Trophoblast cell (in vitro differentiated cells and primary cell): Measurements from ENCODE around the gene SRL.

Source experiments
- DNase-seq, 2 donors: peaks; one replicate each; pipeline ENCODE4 v3.0.0-alpha.2; 2016
- H2AFZ ChIP-seq: 2 replicates; pipeline ENCODE4 v1.6.1; 2013; ENCODE audit warnings: low read length, moderate library complexity, mild to moderate bottlenecking; ENCODE audit not compliant: insufficient read depth, poor library complexity
- H2AK5ac ChIP-seq: 2 replicates; pipeline ENCODE4 v1.6.1; 2013; ENCODE audit warnings: mild to moderate bottlenecking, low read length
- H2BK120ac ChIP-seq: 2 replicates; pipeline ENCODE4 v1.6.1; 2013; ENCODE audit warnings: low read length, mild to moderate bottlenecking, moderate library complexity; ENCODE audit not compliant: insufficient read depth, poor library complexity
- H2BK12ac ChIP-seq: 2 replicates; pipeline ENCODE4 v1.6.1; 2013; ENCODE audit warnings: mild to moderate bottlenecking, low read length, moderate library complexity
- H2BK5ac ChIP-seq: 2 replicates; pipeline ENCODE4 v1.6.1; 2013; ENCODE audit warnings: low read length, low read depth, moderate library complexity, mild to moderate bottlenecking; ENCODE audit not compliant: poor library complexity
- H3K14ac ChIP-seq: 2 replicates; pipeline ENCODE4 v1.6.1; 2013; ENCODE audit warnings: mild to moderate bottlenecking, low read length
- H3K18ac ChIP-seq: 2 replicates; pipeline ENCODE4 v1.6.1; 2013; ENCODE audit warnings: mild to moderate bottlenecking, low read length
- H3K23ac ChIP-seq: 2 replicates; pipeline ENCODE4 v1.6.1; 2013; ENCODE audit warnings: low read length
- H3K27ac ChIP-seq: 2 replicates; pipeline ENCODE4 v1.5.1; 2013; ENCODE audit warnings: low read depth, mild to moderate bottlenecking, inconsistent platforms, low read length, moderate library complexity
- H3K27me3 ChIP-seq: 2 replicates; pipeline ENCODE4 v1.6.1; 2013; ENCODE audit warnings: inconsistent platforms, mild to moderate bottlenecking, low read length, moderate library complexity; ENCODE audit not compliant: insufficient read depth
- H3K36me3 ChIP-seq, 2 experiments: 1 replicate in 1 of 2; 2 replicates in 1 of 2; pipeline ENCODE4 v1.6.1; 2013; ENCODE audit warnings: low read length in 2 of 2, mild to moderate bottlenecking in 2 of 2, moderate library complexity in 1 of 2; ENCODE audit not compliant: insufficient read depth in 2 of 2, control insufficient read depth in 1 of 2
- H3K4ac ChIP-seq: 2 replicates; pipeline ENCODE4 v1.6.1; 2013; ENCODE audit warnings: low read depth, mild to moderate bottlenecking, low read length, moderate library complexity
- H3K4me1 ChIP-seq, 2 experiments: 1 replicate in 1 of 2; 2 replicates in 1 of 2; pipeline ENCODE4 v1.6.1; 2013; ENCODE audit warnings: low read length in 2 of 2, mild to moderate bottlenecking in 2 of 2, moderate library complexity in 1 of 2; ENCODE audit not compliant: insufficient read depth in 2 of 2, control insufficient read depth in 1 of 2
- H3K4me2 ChIP-seq: 2 replicates; pipeline ENCODE4 v1.6.1; 2013; ENCODE audit warnings: inconsistent platforms, mild to moderate bottlenecking, low read length, moderate library complexity
- H3K4me3 ChIP-seq: 2 replicates; pipeline ENCODE4 v1.5.1; 2013; ENCODE audit warnings: mild to moderate bottlenecking, low read depth, low read length, inconsistent platforms
- H3K79me1 ChIP-seq: one replicate; pipeline ENCODE4 v1.6.1; 2013; ENCODE audit warnings: low read length
- H3K79me2 ChIP-seq: 2 replicates; pipeline ENCODE4 v1.6.1; 2013; ENCODE audit warnings: low read length, mild to moderate bottlenecking; ENCODE audit not compliant: control insufficient read depth, insufficient read depth, poor library complexity
- H3K9ac ChIP-seq: 2 replicates; pipeline ENCODE4 v1.6.1; 2013; ENCODE audit warnings: mild to moderate bottlenecking, low read length
- H3K9me3 ChIP-seq: 2 replicates; pipeline ENCODE4 v1.6.1; 2013; ENCODE audit warnings: low read depth, mild to moderate bottlenecking, control low read depth, inconsistent platforms, low read length; ENCODE audit not compliant: insufficient read depth
- H4K12ac ChIP-seq: 2 replicates; pipeline ENCODE4 v1.6.1; 2013; ENCODE audit warnings: low read depth, mild to moderate bottlenecking, low read length, moderate library complexity
- H4K8ac ChIP-seq: 2 replicates; pipeline ENCODE4 v1.6.1; 2013; ENCODE audit warnings: low read depth, mild to moderate bottlenecking, low read length, moderate library complexity
- H4K91ac ChIP-seq: one replicate; pipeline ENCODE4 v1.6.1; 2013; ENCODE audit warnings: low read depth, mild to moderate bottlenecking, low read length, moderate library complexity
- WGBS: extraction: QIAGEN DNeasy Blood & Tissue Kit; methylation state at CpG from one replicate; pipeline ENCODE4 v1.1.7; 2013; ENCODE audit warnings: missing lambda C conversion rate; ENCODE audit not compliant: insufficient read length, insufficient coverage; ENCODE audit errors: extremely low coverage; 5-methylcytosine and 5-hydroxymethylcytosine counted together

The SRL gene

GRCh38 chr16:4207683-4208340 lies 34.1 kb downstream of the SRL start:
- Histone ChIP-seq H2AFZ (no peak overlapping the region), H3K36me3 (no peaks in the 10 kb centered on the region), H4K8ac (no peak overlapping the region), H2BK120ac (no peak overlapping the region), H2BK12ac (no peak overlapping the region), H2BK5ac (no peak overlapping the region), H3K14ac (no peak overlapping the region), H4K12ac (no peak overlapping the region), H3K23ac (no peak overlapping the region), H3K4me2 (no peak overlapping the region), H4K91ac (no peak overlapping the region), H3K9ac (no peak overlapping the region), H3K9me3 (peaks cover 2% of the 10 kb centered on the region), H3K27me3 (no peaks in the 10 kb centered on the region), H3K18ac (no peak overlapping the region), H3K79me1 (no peaks in the 10 kb centered on the region), H3K79me2 (no peaks in the 10 kb centered on the region), H3K4me1 (no peaks in the 10 kb centered on the region), H3K4me3 (no peak overlapping the region), H3K27ac (no peak overlapping the region), H3K4ac (no peak overlapping the region), H2AK5ac (no peak overlapping the region)
- WGBS = no CpG with 5 or more reads among the region's 23 CpGs
- DNase-seq = no peak

- H3K79me1 ChIP-seq = no peaks in the 10 kb centered on the region
- no peak overlapping the region for H4K12ac ChIP-seq
- no peak overlapping the region for H2BK12ac ChIP-seq
- H3K23ac ChIP-seq = no peak overlapping the region
- no peak overlapping the region for H2BK5ac ChIP-seq
- H3K27me3 ChIP-seq = no peaks in the 10 kb centered on the region
- H2AK5ac ChIP-seq = no peak overlapping the region
- H4K8ac ChIP-seq = no peak overlapping the region
- H3K4me2 ChIP-seq = no peak overlapping the region
- no peaks in the 10 kb centered on the region for H3K79me2 ChIP-seq
- no peaks in the 10 kb centered on the region for H3K36me3 ChIP-seq
- H2BK120ac ChIP-seq = no peak overlapping the region
- no peak overlapping the region for H3K4ac ChIP-seq
- no peak overlapping the region for H3K14ac ChIP-seq
- peaks cover 2% of the 10 kb centered on the region for H3K9me3 ChIP-seq
- H3K4me1 ChIP-seq = no peaks in the 10 kb centered on the region
- H3K18ac ChIP-seq = no peak overlapping the region
- no peak overlapping the region for H4K91ac ChIP-seq
- WGBS = no CpG with 5 or more reads among the region's 14 CpGs
- H2AFZ ChIP-seq = no peak overlapping the region
- H3K9ac ChIP-seq = no peak overlapping the region
- DNase-seq = no peak
- H3K4me3 ChIP-seq = no peak overlapping the region
- no peak overlapping the region for H3K27ac ChIP-seq
Measured at GRCh38 chr16:4207229-4207628, 34.7 kb downstream of the SRL start.

GRCh38 chr16:4206680-4207079 lies 35.2 kb downstream of the SRL start:
- no peak overlapping the region for H4K91ac ChIP-seq
- no peaks in the 10 kb centered on the region for H3K79me1 ChIP-seq
- no peak overlapping the region for H3K4me2 ChIP-seq
- peaks cover 2% of the 10 kb centered on the region for H3K9me3 ChIP-seq
- H3K36me3 ChIP-seq = no peaks in the 10 kb centered on the region
- no peaks in the 10 kb centered on the region for H3K4me1 ChIP-seq
- H2AK5ac ChIP-seq = no peak overlapping the region
- no CpG with 5 or more reads among the region's 10 CpGs for WGBS
- H3K18ac ChIP-seq = no peak overlapping the region
- no peak overlapping the region for H3K4ac ChIP-seq
- H3K79me2 ChIP-seq = no peaks in the 10 kb centered on the region
- no peak overlapping the region for H4K12ac ChIP-seq
- no peak overlapping the region for H2AFZ ChIP-seq
- H3K14ac ChIP-seq = no peak overlapping the region
- H4K8ac ChIP-seq = no peak overlapping the region
- no peak overlapping the region for H3K9ac ChIP-seq
- no peak overlapping the region for H3K4me3 ChIP-seq
- DNase-seq = no peak
- no peak overlapping the region for H3K27ac ChIP-seq
- no peak overlapping the region for H2BK5ac ChIP-seq
- no peak overlapping the region for H2BK12ac ChIP-seq
- no peak overlapping the region for H2BK120ac ChIP-seq
- no peak overlapping the region for H3K23ac ChIP-seq
- no peaks in the 10 kb centered on the region for H3K27me3 ChIP-seq

- no peak overlapping the region for H4K91ac ChIP-seq
- H3K18ac ChIP-seq = no peak overlapping the region
- DNase-seq = no peak
- H3K4me1 ChIP-seq = no peaks in the 10 kb centered on the region
- H3K9me3 ChIP-seq = peaks cover 2% of the 10 kb centered on the region
- H3K4me3 ChIP-seq = no peak overlapping the region
- H3K9ac ChIP-seq = no peak overlapping the region
- H3K36me3 ChIP-seq = no peaks in the 10 kb centered on the region
- H3K27me3 ChIP-seq = no peaks in the 10 kb centered on the region
- no CpG with 5 or more reads among the region's 8 CpGs for WGBS
- H4K8ac ChIP-seq = no peak overlapping the region
- H3K79me1 ChIP-seq = no peaks in the 10 kb centered on the region
- H3K79me2 ChIP-seq = no peaks in the 10 kb centered on the region
- no peak overlapping the region for H3K23ac ChIP-seq
- no peak overlapping the region for H3K27ac ChIP-seq
- H3K4ac ChIP-seq = no peak overlapping the region
- H2BK120ac ChIP-seq = no peak overlapping the region
- no peak overlapping the region for H2AFZ ChIP-seq
- no peak overlapping the region for H3K14ac ChIP-seq
- H2BK12ac ChIP-seq = no peak overlapping the region
- no peak overlapping the region for H2BK5ac ChIP-seq
- H4K12ac ChIP-seq = no peak overlapping the region
- H3K4me2 ChIP-seq = no peak overlapping the region
- no peak overlapping the region for H2AK5ac ChIP-seq
Measured at GRCh38 chr16:4205971-4206370, 35.9 kb downstream of the SRL start.
